HG03175 (cell line): Measurements from ENCODE around the gene LRRC47.
"Not testable (repeated sequence)": the region's sequence is repeated elsewhere in the genome, so short reads cannot be mapped to it uniquely, and the experiment has no call there.

ENCODE experiments used
- ATAC-seq: cut with Tn5 transposase; IDR thresholded peaks from one replicate; pipeline ENCODE4 v1.9.1; 2021; ENCODE audit warnings: mild to moderate bottlenecking, moderate library complexity; ENCODE audit not compliant: unreplicated experiment

The LRRC47 gene

GRCh38 chr1:3816331-3817137, 20.2 kb upstream of the LRRC47 start:
- ATAC-seq, result no peak

- no peak for ATAC-seq
Observed at GRCh38 chr1:3814771-3815561, 18.7 kb upstream of the LRRC47 start.

- ATAC-seq, result no peak
Observed at GRCh38 chr1:3814065-3814464, 17.8 kb upstream of the LRRC47 start.

GRCh38 chr1:3811595-3811911, 15.3 kb upstream of the LRRC47 start:
- no peak for ATAC-seq

- not testable (repeated sequence) for ATAC-seq
Observed at GRCh38 chr1:3810149-3810761, 14.0 kb upstream of the LRRC47 start.

- no peak for ATAC-seq
Observed at GRCh38 chr1:3809680-3810079, 13.4 kb upstream of the LRRC47 start.

- ATAC-seq, result no peak
Observed at GRCh38 chr1:3807769-3808168, 11.5 kb upstream of the LRRC47 start.

GRCh38 chr1:3805038-3805437, 8.7 kb upstream of the LRRC47 start:
- ATAC-seq, result no peak

GRCh38 chr1:3804627-3804944, 8.3 kb upstream of the LRRC47 start:
- not testable (repeated sequence) for ATAC-seq

GRCh38 chr1:3803905-3804626, 7.8 kb upstream of the LRRC47 start:
- ATAC-seq, result no peak

GRCh38 chr1:3800795-3801194, 4.5 kb upstream of the LRRC47 start:
- not testable (repeated sequence) for ATAC-seq

- no peak for ATAC-seq
Observed at GRCh38 chr1:3799976-3800685, 3.8 kb upstream of the LRRC47 start.

- ATAC-seq, result peak; percentile 35
Observed at GRCh38 chr1:3795453-3796214, 664 bp downstream of the LRRC47 start.

GRCh38 chr1:3790952-3791351, 5.3 kb downstream of the LRRC47 start:
- no peak for ATAC-seq

- no peak for ATAC-seq
Observed at GRCh38 chr1:3790500-3790923, 5.8 kb downstream of the LRRC47 start.

- ATAC-seq, result no peak
Observed at GRCh38 chr1:3789421-3790300, 6.6 kb downstream of the LRRC47 start.

GRCh38 chr1:3788756-3789420, 7.4 kb downstream of the LRRC47 start:
- no peak for ATAC-seq
